HepG2 (cell line): Measurements from ENCODE around the gene GDF15. TPM values are rescaled to one million over a fixed set of nuclear protein-coding genes. Genes with fewer than 3 reads are reported as not detected.

Source experiments
- GABPB1 ChIP-seq: IDR thresholded peaks from 2 replicates; pipeline ENCODE4 v1.6.1; 2016; ENCODE audit warnings: mild to moderate bottlenecking, missing genetic modification reagents, moderate library complexity, missing compliant biosample characterization
- JUN ChIP-seq: sonication (generic); formaldehyde crosslinking; IDR thresholded peaks from 2 replicates; pipeline ENCODE4 v1.4.0; 2020; ENCODE audit warnings: mild to moderate bottlenecking, missing genetic modification reagents
- KAT2B ChIP-seq: fragments of 150-350 bp; IDR thresholded peaks from 2 replicates; pipeline ENCODE4 v1.6.1; 2014; ENCODE audit warnings: low read depth, low read length, borderline replicate concordance
- KLF6 ChIP-seq: IDR thresholded peaks from 2 replicates; pipeline ENCODE4 v1.8.0; 2016; ENCODE audit warnings: missing biosample characterization, missing genetic modification reagents
- MZF1 ChIP-seq: sonication (generic); formaldehyde crosslinking; IDR thresholded peaks from 2 replicates; pipeline ENCODE4 v1.8.1; 2023; ENCODE audit warnings: mild to moderate bottlenecking, missing genetic modification reagents, borderline replicate concordance
- NCOA2 ChIP-seq: sonication (generic); formaldehyde crosslinking; IDR thresholded peaks from 2 replicates; pipeline ENCODE4 v1.8.0; 2022; ENCODE audit warnings: inconsistent platforms
- ONECUT2 ChIP-seq: sonication (generic); formaldehyde crosslinking; IDR thresholded peaks from 2 replicates; pipeline ENCODE4 v1.4.0; 2020; ENCODE audit warnings: missing genetic modification reagents
- RXRB ChIP-seq: IDR thresholded peaks from 2 replicates; pipeline ENCODE4 v1.6.1; 2016; ENCODE audit warnings: borderline replicate concordance, missing genetic modification reagents, missing compliant biosample characterization
- TRIM24 ChIP-seq: sonication (generic); formaldehyde crosslinking; IDR thresholded peaks from 2 replicates; pipeline ENCODE4 v1.8.0; 2022; ENCODE audit warnings: mild to moderate bottlenecking, missing genetic modification reagents
- ZNF292 ChIP-seq: sonication (generic); formaldehyde crosslinking; IDR thresholded peaks from 2 replicates; pipeline ENCODE4 v1.8.1; 2022; ENCODE audit warnings: mild to moderate bottlenecking, low read depth, missing genetic modification reagents, borderline replicate concordance
- ZNF350 ChIP-seq: sonication (generic); formaldehyde crosslinking; IDR thresholded peaks from 2 replicates; pipeline ENCODE4 v1.4.0; 2020; ENCODE audit warnings: mild to moderate bottlenecking, low read depth, missing genetic modification reagents, borderline replicate concordance
- ZNF484 ChIP-seq: sonication (generic); formaldehyde crosslinking; IDR thresholded peaks from 2 replicates; pipeline ENCODE4 v1.5.1; 2020; ENCODE audit warnings: mild to moderate bottlenecking, low read depth, missing genetic modification reagents, borderline replicate concordance
- ZNF567 ChIP-seq: sonication (generic); formaldehyde crosslinking; IDR thresholded peaks from 2 replicates; pipeline ENCODE4 v1.8.1; 2023; ENCODE audit warnings: mild to moderate bottlenecking, missing genetic modification reagents, borderline replicate concordance
- ZNF747 ChIP-seq: sonication (generic); formaldehyde crosslinking; IDR thresholded peaks from 2 replicates; pipeline ENCODE4 v1.8.1; 2023; ENCODE audit warnings: missing genetic modification reagents, mild to moderate bottlenecking, borderline replicate concordance
- ZNF816 ChIP-seq: sonication (generic); formaldehyde crosslinking; IDR thresholded peaks from 2 replicates; pipeline ENCODE4 v1.8.0; 2022; ENCODE audit warnings: missing genetic modification reagents, mild to moderate bottlenecking, borderline replicate concordance
- ZSCAN25 ChIP-seq: sonication (generic); formaldehyde crosslinking; IDR thresholded peaks from 2 replicates; pipeline ENCODE4 v1.8.0; 2022; ENCODE audit warnings: mild to moderate bottlenecking, missing genetic modification reagents
- polyA plus RNA-seq, 8 experiments: library from polyadenylated mRNA; depleted of rRNA in 3 of 8; stranded (reverse) in 7 of 8; unstranded in 1 of 8; fragments of >200 nt; fragmentation: Illumina TruSeq in 4 of 8; extraction: Trizol in 4 of 8; gene quantifications; 2 replicates each; pipeline versions ENCODE4 v1.2.1 to v1.2.3, GENCODE V29; 2011 to 2016; ENCODE audit warnings: low read depth in 4 of 8, missing spikeins in 1 of 8, mixed read lengths in 1 of 8; ENCODE audit not compliant: insufficient read depth in 1 of 8
- total RNA-seq, 5 experiments: library from RNA; depleted of rRNA; stranded (reverse); fragments of >200 nt; fragmentation: Illumina TruSeq; extraction: Trizol; gene quantifications; 2 replicates each; pipeline ENCODE4 v1.2.3, GENCODE V29; 2016; ENCODE audit warnings: low read depth in 1 of 5
- TF ChIP-seq, protein P1 (sequence below): sonication (generic); formaldehyde crosslinking; IDR thresholded peaks from 2 replicates; pipeline ENCODE4 v1.4.0; 2020; ENCODE audit warnings: missing genetic modification reagents
- TF ChIP-seq, protein P2 (sequence below): sonication (generic); formaldehyde crosslinking; IDR thresholded peaks from 2 replicates; pipeline ENCODE4 v1.8.1; 2022; ENCODE audit warnings: low read depth, mild to moderate bottlenecking, missing genetic modification reagents
- TF ChIP-seq, protein P3 (sequence below): sonication (generic); formaldehyde crosslinking; IDR thresholded peaks from 2 replicates; pipeline ENCODE4 v1.5.0; 2020; ENCODE audit warnings: missing genetic modification reagents
- TF ChIP-seq, protein P4 (sequence below): IDR thresholded peaks from 2 replicates; pipeline ENCODE4 v1.6.1; 2012; ENCODE audit warnings: inconsistent platforms
- TF ChIP-seq, protein P5 (sequence below): sonication (generic); formaldehyde crosslinking; IDR thresholded peaks from 2 replicates; pipeline ENCODE4 v1.4.0; 2020; ENCODE audit warnings: mild to moderate bottlenecking, missing genetic modification reagents

The GDF15 gene
- total and polyA plus RNA-seq, 2 of the 13 experiments (the other 11 are each of a cell fraction or from before 2014, with no cell fraction given): 146 to 422 TPM

DNA sequence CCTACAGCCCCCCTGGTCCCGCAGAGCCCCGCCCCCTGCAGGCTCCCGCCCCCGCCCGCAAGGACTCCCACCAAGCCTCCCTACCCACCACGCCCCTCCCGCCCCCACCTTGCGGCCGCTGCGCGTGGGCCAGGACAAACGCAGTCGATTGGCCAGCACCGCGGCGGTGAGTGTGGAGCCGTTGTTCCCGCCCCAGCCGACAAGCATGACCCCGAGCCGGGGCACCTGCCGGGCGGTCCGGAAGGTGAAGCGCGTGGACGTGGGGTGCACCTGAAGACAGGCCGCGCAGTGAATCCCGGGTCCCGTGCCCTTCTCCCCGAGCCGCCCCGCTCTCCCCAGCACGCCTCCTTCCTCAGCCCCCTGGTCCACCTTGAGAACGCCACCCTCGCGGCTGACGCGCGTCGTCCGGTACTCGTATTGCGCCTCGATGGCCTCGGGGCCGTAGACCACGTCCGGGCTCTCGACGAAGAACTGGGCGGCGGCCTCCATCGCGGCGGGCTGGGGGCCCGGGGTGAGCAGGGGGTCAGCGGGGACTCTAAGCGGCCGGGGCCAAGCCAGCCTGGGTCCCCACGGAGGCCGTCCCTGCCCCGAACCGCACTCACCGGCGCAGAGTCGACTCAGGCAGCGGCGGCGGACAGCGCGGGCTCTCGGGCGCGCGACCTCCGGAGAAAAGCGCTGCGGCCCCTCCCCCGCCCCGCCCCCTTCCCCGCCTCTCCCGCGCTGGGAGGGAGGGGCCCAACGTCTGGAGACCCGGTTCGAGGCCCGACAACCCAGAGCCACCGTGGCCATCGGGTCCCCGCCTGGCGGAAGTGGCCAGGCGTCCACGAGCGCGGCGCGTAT is 51.8 kb downstream of the GDF15 start, which contains the start of gene ISYNA1 (continued):
- TF ChIP-seq, protein P1, sequence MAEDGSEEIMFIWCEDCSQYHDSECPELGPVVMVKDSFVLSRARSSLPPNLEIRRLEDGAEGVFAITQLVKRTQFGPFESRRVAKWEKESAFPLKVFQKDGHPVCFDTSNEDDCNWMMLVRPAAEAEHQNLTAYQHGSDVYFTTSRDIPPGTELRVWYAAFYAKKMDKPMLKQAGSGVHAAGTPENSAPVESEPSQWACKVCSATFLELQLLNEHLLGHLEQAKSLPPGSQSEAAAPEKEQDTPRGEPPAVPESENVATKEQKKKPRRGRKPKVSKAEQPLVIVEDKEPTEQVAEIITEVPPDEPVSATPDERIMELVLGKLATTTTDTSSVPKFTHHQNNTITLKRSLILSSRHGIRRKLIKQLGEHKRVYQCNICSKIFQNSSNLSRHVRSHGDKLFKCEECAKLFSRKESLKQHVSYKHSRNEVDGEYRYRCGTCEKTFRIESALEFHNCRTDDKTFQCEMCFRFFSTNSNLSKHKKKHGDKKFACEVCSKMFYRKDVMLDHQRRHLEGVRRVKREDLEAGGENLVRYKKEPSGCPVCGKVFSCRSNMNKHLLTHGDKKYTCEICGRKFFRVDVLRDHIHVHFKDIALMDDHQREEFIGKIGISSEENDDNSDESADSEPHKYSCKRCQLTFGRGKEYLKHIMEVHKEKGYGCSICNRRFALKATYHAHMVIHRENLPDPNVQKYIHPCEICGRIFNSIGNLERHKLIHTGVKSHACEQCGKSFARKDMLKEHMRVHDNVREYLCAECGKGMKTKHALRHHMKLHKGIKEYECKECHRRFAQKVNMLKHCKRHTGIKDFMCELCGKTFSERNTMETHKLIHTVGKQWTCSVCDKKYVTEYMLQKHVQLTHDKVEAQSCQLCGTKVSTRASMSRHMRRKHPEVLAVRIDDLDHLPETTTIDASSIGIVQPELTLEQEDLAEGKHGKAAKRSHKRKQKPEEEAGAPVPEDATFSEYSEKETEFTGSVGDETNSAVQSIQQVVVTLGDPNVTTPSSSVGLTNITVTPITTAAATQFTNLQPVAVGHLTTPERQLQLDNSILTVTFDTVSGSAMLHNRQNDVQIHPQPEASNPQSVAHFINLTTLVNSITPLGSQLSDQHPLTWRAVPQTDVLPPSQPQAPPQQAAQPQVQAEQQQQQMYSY (CRISPR knock-in tag): no peak
- no peak for TF ChIP-seq KAT2B
- no peak for TF ChIP-seq ONECUT2
- 0 out of 2 replicates have a peak, but pooled peaks have one; percentile 3 for TF ChIP-seq ZNF350 (CRISPR knock-in tag)
- TF ChIP-seq, protein P2, sequence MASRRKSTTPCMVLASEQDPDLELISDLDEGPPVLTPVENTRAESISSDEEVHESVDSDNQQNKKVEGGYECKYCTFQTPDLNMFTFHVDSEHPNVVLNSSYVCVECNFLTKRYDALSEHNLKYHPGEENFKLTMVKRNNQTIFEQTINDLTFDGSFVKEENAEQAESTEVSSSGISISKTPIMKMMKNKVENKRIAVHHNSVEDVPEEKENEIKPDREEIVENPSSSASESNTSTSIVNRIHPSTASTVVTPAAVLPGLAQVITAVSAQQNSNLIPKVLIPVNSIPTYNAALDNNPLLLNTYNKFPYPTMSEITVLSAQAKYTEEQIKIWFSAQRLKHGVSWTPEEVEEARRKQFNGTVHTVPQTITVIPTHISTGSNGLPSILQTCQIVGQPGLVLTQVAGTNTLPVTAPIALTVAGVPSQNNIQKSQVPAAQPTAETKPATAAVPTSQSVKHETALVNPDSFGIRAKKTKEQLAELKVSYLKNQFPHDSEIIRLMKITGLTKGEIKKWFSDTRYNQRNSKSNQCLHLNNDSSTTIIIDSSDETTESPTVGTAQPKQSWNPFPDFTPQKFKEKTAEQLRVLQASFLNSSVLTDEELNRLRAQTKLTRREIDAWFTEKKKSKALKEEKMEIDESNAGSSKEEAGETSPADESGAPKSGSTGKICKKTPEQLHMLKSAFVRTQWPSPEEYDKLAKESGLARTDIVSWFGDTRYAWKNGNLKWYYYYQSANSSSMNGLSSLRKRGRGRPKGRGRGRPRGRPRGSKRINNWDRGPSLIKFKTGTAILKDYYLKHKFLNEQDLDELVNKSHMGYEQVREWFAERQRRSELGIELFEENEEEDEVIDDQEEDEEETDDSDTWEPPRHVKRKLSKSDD (CRISPR knock-in tag): 0 out of 2 replicates have a peak, but pooled peaks have one; percentile 46
- TF ChIP-seq, protein P3, sequence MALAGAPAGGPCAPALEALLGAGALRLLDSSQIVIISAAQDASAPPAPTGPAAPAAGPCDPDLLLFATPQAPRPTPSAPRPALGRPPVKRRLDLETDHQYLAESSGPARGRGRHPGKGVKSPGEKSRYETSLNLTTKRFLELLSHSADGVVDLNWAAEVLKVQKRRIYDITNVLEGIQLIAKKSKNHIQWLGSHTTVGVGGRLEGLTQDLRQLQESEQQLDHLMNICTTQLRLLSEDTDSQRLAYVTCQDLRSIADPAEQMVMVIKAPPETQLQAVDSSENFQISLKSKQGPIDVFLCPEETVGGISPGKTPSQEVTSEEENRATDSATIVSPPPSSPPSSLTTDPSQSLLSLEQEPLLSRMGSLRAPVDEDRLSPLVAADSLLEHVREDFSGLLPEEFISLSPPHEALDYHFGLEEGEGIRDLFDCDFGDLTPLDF (CRISPR knock-in tag): no peak
- TF ChIP-seq TRIM24 (CRISPR knock-in tag): no peak
- no peak for TF ChIP-seq RXRB (CRISPR knock-in tag)
- TF ChIP-seq NCOA2 (CRISPR knock-in tag): no peak
- no peak for TF ChIP-seq ZNF292 (CRISPR knock-in tag)
- no peak for TF ChIP-seq ZNF567 (CRISPR knock-in tag)
- no peak for TF ChIP-seq JUN (CRISPR knock-in tag)
- TF ChIP-seq, protein P4, sequence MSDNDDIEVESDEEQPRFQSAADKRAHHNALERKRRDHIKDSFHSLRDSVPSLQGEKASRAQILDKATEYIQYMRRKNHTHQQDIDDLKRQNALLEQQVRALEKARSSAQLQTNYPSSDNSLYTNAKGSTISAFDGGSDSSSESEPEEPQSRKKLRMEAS: peak; percentile 51
- TF ChIP-seq, protein P5, sequence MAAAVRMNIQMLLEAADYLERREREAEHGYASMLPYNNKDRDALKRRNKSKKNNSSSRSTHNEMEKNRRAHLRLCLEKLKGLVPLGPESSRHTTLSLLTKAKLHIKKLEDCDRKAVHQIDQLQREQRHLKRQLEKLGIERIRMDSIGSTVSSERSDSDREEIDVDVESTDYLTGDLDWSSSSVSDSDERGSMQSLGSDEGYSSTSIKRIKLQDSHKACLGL: 0 out of 2 replicates have a peak, but pooled peaks have one; percentile 41
- peak; percentile 62 for TF ChIP-seq GABPB1
- TF ChIP-seq ZSCAN25 (CRISPR knock-in tag): no peak
- 0 out of 2 replicates have a peak, but pooled peaks have one; percentile 51 for TF ChIP-seq ZNF747 (CRISPR knock-in tag)
- TF ChIP-seq ZNF816: peak; percentile 77; the same call in 1 of the 2 replicates
- TF ChIP-seq KLF6 (CRISPR knock-in tag): peak; percentile 52; the same call in 1 of the 2 replicates
- no peak for TF ChIP-seq ZNF484 (CRISPR knock-in tag)
- no peak for TF ChIP-seq MZF1 (CRISPR knock-in tag)
